DND-41 (cell line): ENCODE data around the gene UACA.

Experiments used
- EZH2 ChIP-seq: IDR thresholded peaks from 3 replicates; pipeline ENCODE4 v1.6.1; 2012; ENCODE audit warnings: borderline replicate concordance, low read depth, mild to moderate bottlenecking, moderate library complexity, low read length, inconsistent platforms; ENCODE audit not compliant: severe bottlenecking
- TF ChIP-seq, protein P1 (sequence below): IDR thresholded peaks from 2 replicates; pipeline ENCODE4 v1.5.1; 2012; ENCODE audit warnings: borderline replicate concordance, low read length, moderate library complexity, mild to moderate bottlenecking; ENCODE audit not compliant: poor library complexity, severe bottlenecking; ENCODE audit errors: extremely low read depth

DNA sequence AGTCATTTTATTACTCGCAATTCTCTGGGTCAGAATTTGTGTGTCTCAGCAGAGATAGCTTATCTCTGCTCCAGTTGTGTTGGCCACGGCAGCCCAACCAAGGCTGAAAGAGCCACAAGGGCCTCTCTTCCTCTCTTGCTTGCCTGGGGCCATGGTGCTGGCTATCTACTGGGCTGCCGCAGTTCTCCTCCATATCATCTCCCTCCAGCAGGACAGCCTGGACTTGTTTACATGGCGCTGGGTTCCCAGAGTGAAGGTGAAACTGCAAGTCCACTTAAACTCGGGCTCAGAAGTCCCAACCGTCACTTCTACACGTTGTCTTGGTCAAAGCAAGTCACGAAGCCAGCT is 134.8 kb downstream of the UACA start:
- TF ChIP-seq, protein P1, sequence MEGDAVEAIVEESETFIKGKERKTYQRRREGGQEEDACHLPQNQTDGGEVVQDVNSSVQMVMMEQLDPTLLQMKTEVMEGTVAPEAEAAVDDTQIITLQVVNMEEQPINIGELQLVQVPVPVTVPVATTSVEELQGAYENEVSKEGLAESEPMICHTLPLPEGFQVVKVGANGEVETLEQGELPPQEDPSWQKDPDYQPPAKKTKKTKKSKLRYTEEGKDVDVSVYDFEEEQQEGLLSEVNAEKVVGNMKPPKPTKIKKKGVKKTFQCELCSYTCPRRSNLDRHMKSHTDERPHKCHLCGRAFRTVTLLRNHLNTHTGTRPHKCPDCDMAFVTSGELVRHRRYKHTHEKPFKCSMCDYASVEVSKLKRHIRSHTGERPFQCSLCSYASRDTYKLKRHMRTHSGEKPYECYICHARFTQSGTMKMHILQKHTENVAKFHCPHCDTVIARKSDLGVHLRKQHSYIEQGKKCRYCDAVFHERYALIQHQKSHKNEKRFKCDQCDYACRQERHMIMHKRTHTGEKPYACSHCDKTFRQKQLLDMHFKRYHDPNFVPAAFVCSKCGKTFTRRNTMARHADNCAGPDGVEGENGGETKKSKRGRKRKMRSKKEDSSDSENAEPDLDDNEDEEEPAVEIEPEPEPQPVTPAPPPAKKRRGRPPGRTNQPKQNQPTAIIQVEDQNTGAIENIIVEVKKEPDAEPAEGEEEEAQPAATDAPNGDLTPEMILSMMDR, result no peak
- TF ChIP-seq EZH2, result no peak
